ENCODE results near the gene MGST1.

DNA sequence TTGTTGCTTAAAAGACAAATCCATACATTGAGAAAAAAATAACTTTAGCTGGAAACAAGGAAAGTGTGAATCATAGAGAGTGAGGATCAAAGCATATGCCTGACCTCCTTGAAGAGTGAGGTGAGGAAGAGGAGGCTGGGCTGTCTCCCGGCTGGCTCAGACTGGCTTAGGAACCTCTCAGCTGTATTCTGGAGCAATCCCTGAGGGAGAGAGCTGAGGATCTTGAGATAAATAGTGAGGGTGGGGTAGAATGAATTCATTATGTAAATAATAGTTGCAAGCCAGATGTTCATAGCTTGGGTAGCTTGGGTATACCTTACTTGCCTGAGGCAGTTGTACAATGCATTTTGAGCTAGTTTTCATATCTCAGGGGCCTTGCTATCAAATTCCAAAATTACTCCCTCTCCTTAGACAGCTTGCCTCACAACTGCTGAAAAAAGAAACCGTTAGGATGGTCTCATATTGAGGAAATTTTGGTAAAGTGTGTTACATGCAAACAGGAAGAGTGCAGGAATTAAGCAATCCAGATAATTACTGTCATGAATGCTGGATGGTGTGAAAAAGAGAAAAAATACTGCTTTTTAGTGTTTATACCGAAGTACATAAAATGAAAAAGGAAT lies 39.5 kb upstream of the MGST1 start:
- TF ChIP-seq CTCF (conservative IDR thresholded peaks at IDR 0.05; ENCODE audit: low read length) (no peak), EZH2phosphoT487 (IDR thresholded peaks at IDR 0.05; ENCODE audit: borderline replicate concordance) (no peak)
